A673 (cell line): ENCODE measurements around the gene ZHX3.

Experiments
- CTCF ChIP-seq: fragments of 300-800, 200-600 bp; sonication (generic); conservative IDR thresholded peaks from 2 replicates; pipeline ENCODE4 v1.5.1; 2017; ENCODE audit warnings: low read depth, mild to moderate bottlenecking, antibody characterized with exemption, low read length, moderate library complexity, mixed read lengths
- EZH2 ChIP-seq: fragments of 200-600 bp; sonication (generic); IDR thresholded peaks from 2 replicates; pipeline ENCODE4 v1.6.1; 2017; ENCODE audit warnings: borderline replicate concordance, low read depth, mild to moderate bottlenecking, mixed read lengths, antibody characterized with exemption, low read length; ENCODE audit not compliant: poor library complexity, severe bottlenecking

GRCh38 chr20:41234546-41234945 lies 83.0 kb downstream of the ZHX3 start:
- TF ChIP-seq CTCF (no peak), EZH2 (no peak)
